Limb (tissue), 2 donors: ENCODE data around the gene ADIPOR1.
"Not testable (repeated sequence)": the region's sequence is repeated elsewhere in the genome, so short reads cannot be mapped to it uniquely, and the experiment has no call there.

ENCODE experiments used
- DNase-seq, 2 donors: peaks; one replicate each; pipeline ENCODE4 v3.0.0-alpha.2; 2016; ENCODE audit errors: extremely low spot score in 2 of 2

Gene ADIPOR1

GRCh38 chr1:202957733-202958543, at the start of gene ADIPOR1:
TSS of gene ADIPOR1 (minus strand) at chr1:202958312. CDS start at chr1:202951070, 7,242 bp downstream.
- DNase-seq = peak; percentile 85 to 92

GRCh38 chr1:203006948-203007871, 49.1 kb upstream of the ADIPOR1 start, which contains the start of gene TMEM183A:
TSS of gene TMEM183A (plus strand) at chr1:203007374. CDS start at chr1:203007466, 92 bp downstream.
- peak; percentile 96 for DNase-seq

- not testable (repeated sequence) for DNase-seq
Measured at GRCh38 chr1:203005395-203006142, 47.5 kb upstream of the ADIPOR1 start.

GRCh38 chr1:203002951-203003350, 44.8 kb upstream of the ADIPOR1 start:
- no peak for DNase-seq

- no peak for DNase-seq
Measured at GRCh38 chr1:203001986-203002385, 43.9 kb upstream of the ADIPOR1 start.

- DNase-seq = no peak
Measured at GRCh38 chr1:203000217-203000944, 42.3 kb upstream of the ADIPOR1 start.

GRCh38 chr1:202998836-202999750, 41.0 kb upstream of the ADIPOR1 start:
- peak; percentile 47 to 56 for DNase-seq

- no peak for DNase-seq
Measured at GRCh38 chr1:202994756-202995155, 36.6 kb upstream of the ADIPOR1 start.

- DNase-seq = no peak
Measured at GRCh38 chr1:202991112-202991511, 33.0 kb upstream of the ADIPOR1 start.

- no peak for DNase-seq
Measured at GRCh38 chr1:202989879-202990278, 31.8 kb upstream of the ADIPOR1 start.

- DNase-seq = no peak
Measured at GRCh38 chr1:202987922-202988583, 29.9 kb upstream of the ADIPOR1 start.

- DNase-seq = no peak
Measured at GRCh38 chr1:202987255-202987654, 29.1 kb upstream of the ADIPOR1 start.

GRCh38 chr1:202986120-202986519, 28.0 kb upstream of the ADIPOR1 start:
- not testable (repeated sequence) for DNase-seq

- no peak for DNase-seq
Measured at GRCh38 chr1:202982715-202983430, 24.8 kb upstream of the ADIPOR1 start.

GRCh38 chr1:202981939-202982338, 23.8 kb upstream of the ADIPOR1 start:
- DNase-seq = no peak

GRCh38 chr1:202979459-202979858, 21.3 kb upstream of the ADIPOR1 start:
- DNase-seq = no peak

- DNase-seq = no peak
Measured at GRCh38 chr1:202976633-202977032, 18.5 kb upstream of the ADIPOR1 start.

GRCh38 chr1:202974856-202975255, 16.7 kb upstream of the ADIPOR1 start:
- no peak for DNase-seq
